Measurements from ENCODE around the gene RGMB. TPM values are rescaled to one million over a fixed set of nuclear protein-coding genes. Genes with fewer than 3 reads are reported as not detected.

RGMB gene
- polyA plus RNA-seq, 1 donor from 2014 or later: 58.4 TPM

- peak overlapping the region; percentile 90 for H3K4me3 ChIP-seq (ENCODE audit: low read length)
- peak overlapping the region; percentile 84 for H3K4me2 ChIP-seq (ENCODE audit: low read length)
- no peak for TF ChIP-seq TAF1 (IDR thresholded peaks at IDR 0.05; ENCODE audit: low read depth)
- peak; percentile 70 for TF ChIP-seq MXI1 (conservative IDR thresholded peaks at IDR 0.05; ENCODE audit: poor library complexity, severe bottlenecking)
- peak overlapping the region; percentile 79 for H3K9ac ChIP-seq (ENCODE audit: low read length)
- peaks cover 19% of the 10 kb centered on the region for H4K20me1 ChIP-seq (ENCODE audit: insufficient read depth)
- H3K36me3 ChIP-seq (ENCODE audit: insufficient read depth, low read length): no peaks in the 10 kb centered on the region
- peaks cover 9% of the 10 kb centered on the region for H3F3A ChIP-seq (ENCODE audit: insufficient read depth, low read length, poor library complexity, severe bottlenecking)
- H3K27me3 ChIP-seq (ENCODE audit: insufficient read depth, low read depth, low read length): no peaks in the 10 kb centered on the region
- no peaks in the 10 kb centered on the region for H3K9me2 ChIP-seq (ENCODE audit: insufficient read depth, low read length)
- H3K9me3 ChIP-seq (ENCODE audit: low read length): no peaks in the 10 kb centered on the region
- H3K79me2 ChIP-seq (replicated peaks; ENCODE audit: insufficient read depth, low read length): peaks cover 67% of the 10 kb centered on the region
- no peak overlapping the region for H2AFZ ChIP-seq (ENCODE audit: low read depth, low read length)
- H3K27ac ChIP-seq (ENCODE audit: low read length): peak overlapping the region; percentile 80
Measured at GRCh38 chr5:98774192-98775033, 950 bp downstream of the RGMB start.

- peaks cover 72% of the 10 kb centered on the region for H3K79me2 ChIP-seq (replicated peaks; ENCODE audit: insufficient read depth, low read length)
- H3K27me3 ChIP-seq (ENCODE audit: insufficient read depth, low read depth, low read length): no peaks in the 10 kb centered on the region
- H3K9me2 ChIP-seq (ENCODE audit: insufficient read depth, low read length): no peaks in the 10 kb centered on the region
- H3F3A ChIP-seq (ENCODE audit: insufficient read depth, low read length, poor library complexity, severe bottlenecking): peaks cover 9% of the 10 kb centered on the region
- H3K9ac ChIP-seq (ENCODE audit: low read length): peak overlapping the region; percentile 79
- no peaks in the 10 kb centered on the region for H3K36me3 ChIP-seq (ENCODE audit: insufficient read depth, low read length)
- peaks cover 19% of the 10 kb centered on the region for H4K20me1 ChIP-seq (ENCODE audit: insufficient read depth)
- H3K4me3 ChIP-seq (ENCODE audit: low read length): peak overlapping the region; percentile 90
- no peak overlapping the region for H3K27ac ChIP-seq (ENCODE audit: low read length)
- H3K9me3 ChIP-seq (ENCODE audit: low read length): no peaks in the 10 kb centered on the region
- TF ChIP-seq EZH2 (IDR thresholded peaks at IDR 0.05; ENCODE audit: borderline replicate concordance, insufficient read depth, low read length, poor library complexity, severe bottlenecking) (no peak), REST (IDR thresholded peaks at IDR 0.05; ENCODE audit: borderline replicate concordance) (no peak), SMC3 (conservative IDR thresholded peaks at IDR 0.05; ENCODE audit: poor library complexity) (no peak), RAD21 (conservative IDR thresholded peaks at IDR 0.05) (no peak), EP300 (conservative IDR thresholded peaks at IDR 0.05; ENCODE audit: poor library complexity, severe bottlenecking) (no peak), TAF1 (IDR thresholded peaks at IDR 0.05; ENCODE audit: low read depth) (no peak), MXI1 (conservative IDR thresholded peaks at IDR 0.05; ENCODE audit: poor library complexity, severe bottlenecking) (no peak)
- H3K4me2 ChIP-seq (ENCODE audit: low read length): peak overlapping the region; percentile 84
- no peak overlapping the region for H2AFZ ChIP-seq (ENCODE audit: low read depth, low read length)
Measured at GRCh38 chr5:98775246-98776065, 2.0 kb downstream of the RGMB start.
